NOMO-1 treated with dmso at 0.1 percent for 144 hours (cell line): ENCODE data around the gene MAB21L4.

Experiments used
- DNase-seq: peaks from one replicate; lab custom pipeline; 2025; ENCODE audit not compliant: unreplicated experiment; lab: John Stamatoyannopoulos, UW

MAB21L4 gene

DNA sequence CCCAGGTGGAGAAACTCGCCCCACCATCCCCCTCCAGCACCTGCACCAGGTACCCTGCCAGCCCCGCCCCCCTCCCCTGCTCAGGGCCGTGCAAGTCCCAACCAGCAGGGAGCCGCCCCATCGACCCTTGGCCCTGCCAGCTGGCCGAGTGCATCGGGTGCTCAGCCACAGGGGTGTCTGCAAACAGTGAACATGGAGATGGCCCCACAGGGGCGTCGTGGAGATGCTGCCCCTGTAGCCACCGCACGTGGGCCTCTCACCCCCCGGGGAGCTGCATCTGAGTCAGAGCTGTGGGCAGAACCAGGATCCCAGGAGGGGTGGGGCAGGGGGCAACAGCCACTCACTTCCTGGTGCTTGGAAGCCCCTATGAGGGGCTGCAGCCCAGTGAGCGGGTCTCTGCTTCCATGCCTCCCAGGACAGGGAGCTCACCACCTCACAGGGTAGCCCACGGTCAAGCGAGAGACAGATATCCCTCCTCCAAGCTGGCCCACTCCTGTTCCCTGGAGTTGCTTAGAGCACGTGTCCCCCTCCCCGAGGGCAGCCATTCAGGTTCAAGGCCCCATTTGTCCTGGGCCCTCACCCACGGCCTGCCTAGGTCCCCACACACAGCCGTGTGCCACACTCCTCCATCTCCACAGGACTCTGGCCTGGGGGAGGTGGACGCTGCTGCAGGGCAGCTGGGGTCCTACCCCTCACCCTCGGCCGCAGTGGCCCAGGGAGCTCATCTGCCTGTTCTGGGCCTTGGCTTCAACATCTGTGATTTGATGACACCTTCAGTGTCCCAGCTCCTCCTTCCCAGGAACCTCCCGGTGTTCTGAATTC is 1.1 kb upstream of the MAB21L4 start:
- no peak for DNase-seq

GRCh38 chr2:240896394-240896793 is 438 bp upstream of the MAB21L4 start:
- DNase-seq: no peak

- no peak for DNase-seq
These were observed 959 bp downstream of the MAB21L4 start for GRCh38 chr2:240894836-240895558.

GRCh38 chr2:240894006-240894405 is 1.9 kb downstream of the MAB21L4 start:
- DNase-seq: no peak

DNA sequence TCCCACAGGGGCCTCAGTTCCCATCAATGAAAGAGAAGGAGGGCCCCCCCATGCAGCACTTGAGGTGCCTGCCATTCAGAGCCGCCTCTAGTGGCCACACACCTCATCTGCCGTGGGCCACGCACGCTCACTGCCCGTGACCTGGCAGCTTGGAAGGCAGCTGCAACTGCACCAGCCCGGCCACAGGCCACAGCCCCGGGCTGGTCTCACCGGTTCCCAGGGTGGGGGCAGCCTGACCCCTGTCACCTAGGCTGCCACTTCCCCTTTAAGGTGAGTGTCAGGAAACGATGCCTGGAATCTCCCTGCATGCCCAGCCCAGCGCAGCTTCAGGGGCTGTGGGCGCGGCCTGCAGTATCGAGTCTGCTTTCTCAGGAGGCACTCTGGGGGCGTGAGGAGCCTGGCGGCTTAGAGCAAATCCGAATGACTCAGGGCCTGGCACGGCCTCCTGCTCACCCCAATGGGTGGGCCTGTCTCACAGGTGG is 2.6 kb downstream of the MAB21L4 start:
- DNase-seq: no peak

GRCh38 chr2:240892925-240893324 is 3.0 kb downstream of the MAB21L4 start:
- no peak for DNase-seq

DNA sequence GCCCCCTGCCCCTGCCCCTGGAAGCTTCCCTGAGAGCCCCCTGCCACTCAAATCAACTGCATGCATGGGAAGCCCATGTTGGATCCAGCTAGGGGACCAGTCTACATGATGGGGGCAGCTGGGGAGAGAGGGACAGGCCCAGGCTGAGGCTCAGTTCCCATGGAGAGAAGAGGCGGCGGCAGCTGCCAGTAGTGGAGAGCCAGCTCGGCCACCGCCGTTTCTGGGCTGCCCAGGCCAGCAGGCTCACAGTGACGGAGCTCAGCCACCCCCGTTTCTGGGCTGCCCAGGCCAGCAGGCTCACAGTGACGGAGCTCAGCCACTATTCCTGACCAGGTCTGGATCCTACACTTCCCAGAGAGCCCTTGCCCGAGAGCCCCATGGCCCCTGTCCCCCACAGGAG is 3.6 kb downstream of the MAB21L4 start:
- DNase-seq: no peak

DNA sequence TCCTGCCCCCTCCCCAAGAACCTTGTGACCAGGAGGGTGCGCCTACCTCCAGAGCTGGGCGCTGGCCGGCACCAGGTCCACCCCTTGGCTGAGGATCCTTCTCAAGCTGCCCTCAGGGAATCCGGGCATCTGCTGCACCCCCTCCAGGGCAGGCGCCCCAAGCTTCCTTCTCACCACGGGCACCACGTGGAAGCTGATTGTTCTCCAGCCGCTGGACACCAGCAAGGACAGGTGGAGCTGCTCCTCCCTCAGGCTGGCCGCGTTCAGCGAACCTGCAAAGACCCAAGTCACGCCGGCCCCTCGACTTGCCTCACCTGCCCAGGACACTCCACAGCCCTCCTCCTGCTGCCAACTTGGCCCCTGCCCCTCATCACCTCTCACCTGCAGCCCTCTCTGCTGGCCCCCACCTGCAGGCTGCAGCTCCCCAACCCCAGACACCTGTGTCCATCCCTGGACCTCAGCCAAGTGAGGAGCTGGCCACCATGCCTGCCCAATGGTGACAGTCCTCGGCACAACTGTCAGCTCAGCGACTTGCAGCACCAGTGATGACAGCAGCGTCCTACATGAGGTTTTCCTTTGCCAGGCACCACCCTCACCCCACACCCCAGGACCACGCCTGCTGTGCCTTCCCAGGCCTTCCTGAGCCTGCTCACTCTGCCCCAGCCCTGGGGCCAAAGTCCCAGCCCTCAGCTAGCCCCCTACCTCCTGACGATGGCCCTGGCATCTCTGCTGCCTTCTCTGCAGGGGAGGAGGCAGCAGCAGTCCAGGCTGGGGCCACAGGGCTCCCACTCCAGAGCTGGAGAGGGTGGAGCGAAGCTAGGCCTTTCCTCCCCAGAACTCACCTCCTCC is 4.2 kb downstream of the MAB21L4 start:
- no peak for DNase-seq

DNA sequence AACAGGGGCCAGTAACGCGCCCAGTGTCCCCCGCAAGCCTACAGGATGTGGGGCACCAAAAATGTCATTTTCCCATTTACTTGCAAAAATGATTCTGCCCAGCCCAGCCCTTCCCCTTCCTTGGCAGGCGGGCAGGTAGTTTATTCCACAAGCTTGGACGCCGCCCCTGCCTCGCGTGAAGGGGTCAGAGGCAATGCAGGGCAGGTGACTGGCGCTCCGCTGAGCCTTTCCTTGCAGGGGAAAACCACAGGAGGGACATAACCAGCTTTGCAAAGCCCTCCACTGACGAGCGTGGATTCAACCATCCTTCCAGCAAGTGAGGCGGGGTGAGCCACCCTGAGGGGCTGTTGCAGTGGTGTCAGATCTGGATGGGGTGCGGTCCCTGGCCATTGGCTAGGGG is 5.3 kb downstream of the MAB21L4 start:
- no peak for DNase-seq

GRCh38 chr2:240889601-240890560 is 6.1 kb downstream of the MAB21L4 start:
- DNase-seq: no peak

- DNase-seq: no peak
These were observed 6.9 kb downstream of the MAB21L4 start for GRCh38 chr2:240888890-240889573.

DNA sequence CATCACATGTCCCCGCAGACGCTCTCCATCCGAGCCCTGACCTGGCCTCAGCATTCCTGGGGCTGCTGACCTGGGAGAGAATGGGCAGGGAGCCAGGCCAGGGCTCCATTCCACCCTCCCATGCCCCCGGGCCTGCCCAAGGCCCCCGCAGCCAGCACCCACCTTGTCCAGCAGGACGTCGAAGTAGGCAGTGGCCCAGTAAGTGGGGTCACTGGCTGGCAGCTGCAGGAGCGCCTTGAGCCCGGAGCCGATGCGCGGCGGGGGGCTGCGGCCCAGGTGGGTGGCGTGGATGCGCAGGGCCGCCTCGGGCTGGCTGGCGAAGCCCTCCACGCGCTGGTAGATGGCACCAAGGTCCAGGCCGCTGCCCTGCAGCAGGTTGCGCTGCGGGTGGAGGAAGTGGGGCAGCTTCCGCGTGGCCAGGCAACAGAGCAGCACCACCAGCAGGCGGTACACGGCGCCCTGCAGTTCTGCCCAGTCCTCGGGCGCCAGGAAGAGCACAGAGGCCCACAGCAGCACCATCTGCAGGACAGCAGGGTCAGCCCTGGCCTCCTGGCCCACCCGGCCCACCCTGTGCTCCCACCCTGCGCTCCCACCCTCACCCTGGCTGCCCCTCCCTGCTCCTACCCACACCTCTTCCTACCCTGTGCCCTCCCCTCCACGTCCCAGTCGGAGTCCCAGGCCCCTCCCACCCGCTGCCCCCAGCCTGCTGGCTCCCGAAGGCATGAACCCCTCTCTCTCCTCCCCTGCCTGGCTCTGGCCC is 7.6 kb downstream of the MAB21L4 start:
- no peak for DNase-seq

GRCh38 chr2:240887631-240888030 is 8.3 kb downstream of the MAB21L4 start:
- no peak for DNase-seq

DNA sequence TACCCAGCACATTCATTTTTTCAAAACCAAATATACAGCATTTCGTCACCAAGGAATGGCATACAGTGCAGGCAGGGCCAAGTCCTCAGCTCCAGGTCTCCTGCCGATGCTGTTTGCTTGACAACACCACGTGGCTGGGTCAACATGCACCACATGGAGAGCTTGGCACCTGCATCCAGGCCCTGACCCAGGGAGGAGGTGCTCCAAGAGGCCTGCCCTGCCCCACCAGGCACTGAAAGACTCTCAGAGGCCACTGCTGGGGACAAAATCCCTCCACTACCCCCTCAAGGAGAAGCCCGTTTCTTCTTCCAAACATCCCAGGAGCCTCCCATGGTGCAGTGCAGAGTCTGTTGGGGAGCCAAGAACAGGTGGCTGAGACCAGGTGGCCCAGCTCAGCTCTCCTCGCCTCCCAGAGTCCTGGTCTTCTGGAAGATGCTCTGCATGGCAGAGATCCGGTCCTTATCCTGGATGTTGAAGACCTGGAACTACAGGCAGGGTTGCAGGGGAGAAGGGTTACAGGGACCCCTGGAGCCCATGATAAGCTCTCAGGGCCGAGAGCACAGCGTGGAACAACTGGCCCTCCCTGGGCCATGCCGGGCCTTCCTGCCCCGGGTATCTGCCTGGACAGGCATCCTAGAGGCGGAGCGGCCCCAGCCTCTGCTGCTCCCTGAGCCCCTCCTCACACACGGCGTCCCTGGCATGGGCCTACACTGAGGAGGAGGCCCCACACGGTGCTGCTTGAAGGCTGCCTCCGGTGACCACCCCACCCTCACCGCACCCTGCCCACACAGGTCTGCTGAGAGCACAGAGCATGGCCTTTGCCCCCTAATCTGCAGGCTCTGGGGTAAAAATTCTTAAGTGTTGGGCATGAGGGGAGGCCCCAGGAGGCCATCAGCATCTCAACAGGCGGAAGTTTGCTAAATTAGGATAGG is 9.0 kb downstream of the MAB21L4 start:
- DNase-seq: no peak

GRCh38 chr2:240886023-240886565 is 9.9 kb downstream of the MAB21L4 start:
- DNase-seq: peak; percentile 55

GRCh38 chr2:240885566-240885965 is 10.4 kb downstream of the MAB21L4 start:
- no peak for DNase-seq

DNA sequence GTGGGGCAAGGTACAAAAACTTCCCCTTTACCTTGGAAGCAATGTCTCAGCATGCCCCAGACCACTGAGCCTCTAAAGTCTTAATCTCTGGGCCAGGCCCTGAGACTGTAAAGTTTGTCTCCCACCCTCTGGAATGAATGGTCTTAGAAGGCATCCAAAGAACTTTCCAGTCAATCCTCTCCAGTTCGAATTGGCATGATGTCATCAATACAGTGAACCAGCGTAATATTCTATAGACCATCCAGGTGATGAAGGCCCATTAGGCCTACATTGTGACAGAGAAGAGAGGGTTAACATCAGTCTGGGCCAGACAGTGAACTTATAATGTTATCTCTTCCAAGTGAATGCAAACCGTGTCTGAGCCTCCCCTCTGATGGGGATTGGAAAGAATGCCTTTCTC is 11.2 kb downstream of the MAB21L4 start:
- no peak for DNase-seq

DNA sequence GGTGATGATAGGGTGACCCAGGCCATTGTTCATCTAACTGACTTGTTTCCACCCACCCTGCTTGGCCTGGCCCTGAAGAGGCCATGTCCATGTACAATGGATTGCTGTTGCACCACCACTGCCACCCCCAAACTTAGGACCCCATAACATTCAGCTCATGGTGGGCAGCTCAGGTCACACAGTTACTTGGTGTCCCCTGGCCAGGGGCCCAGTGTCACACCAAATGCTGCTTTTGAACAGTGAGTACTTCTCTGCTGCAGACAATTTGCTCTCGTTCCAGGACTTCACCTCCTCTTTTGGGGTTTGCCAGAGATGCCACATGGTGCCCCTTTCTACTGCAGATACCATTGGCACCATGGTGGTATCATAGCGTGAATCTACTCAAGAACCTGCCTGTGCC is 11.7 kb downstream of the MAB21L4 start:
- DNase-seq: no peak
